Heart right ventricle (tissue), 16 donors: ENCODE data around the gene GFER. TPM values are rescaled to one million over a fixed set of nuclear protein-coding genes. Genes with fewer than 3 reads are reported as not detected.

Experiments
- ATAC-seq, 8 donors: fragments of 200-7000 bp; cut with Tn5 transposase; one replicate each; pipeline ENCODE4 v1.9.1; 2020; ENCODE audit warnings: mild to moderate bottlenecking in 8 of 8, moderate library complexity in 8 of 8, moderate number of reproducible peaks in 1 of 8
- DNase-seq, 2 donors: peaks; one replicate each; pipeline ENCODE4 v3.0.0-alpha.2; 2020
- H3K27ac ChIP-seq, 10 donors: fragments of 200-600 bp; sonication (generic) in 2 of 10; one replicate each; pipeline versions ENCODE4 v1.5.0 to v1.8.0; 2020 to 2022; ENCODE audit warnings: mild to moderate bottlenecking in 3 of 10
- H3K27me3 ChIP-seq, 7 donors: fragments of 200-600 bp; one replicate each; pipeline ENCODE4 v1.8.0; 2021 to 2022; ENCODE audit warnings: mild to moderate bottlenecking in 2 of 7
- H3K36me3 ChIP-seq, 9 donors: fragments of 200-600 bp; sonication (generic) in 1 of 9; one replicate each; pipeline versions ENCODE4 v1.5.0 to v1.8.0; 2020 to 2022; ENCODE audit warnings: mild to moderate bottlenecking in 2 of 9
- H3K4me1 ChIP-seq, 9 donors: fragments of 200-600 bp; sonication (generic) in 1 of 9; one replicate each; pipeline versions ENCODE4 v1.5.0 to v1.8.0; 2020 to 2022; ENCODE audit warnings: mild to moderate bottlenecking in 4 of 9
- H3K4me3 ChIP-seq, 10 donors: fragments of 200-600 bp; sonication (generic) in 2 of 10; one replicate each; pipeline versions ENCODE4 v1.5.0 to v1.8.0; 2020 to 2022; ENCODE audit warnings: mild to moderate bottlenecking in 7 of 10, moderate library complexity in 2 of 10
- H3K9me3 ChIP-seq, 11 donors: fragments of 200-600 bp in 10 of 11; sonication (generic) in 2 of 11; one replicate each; pipeline versions ENCODE4 v1.5.0 to v1.8.0; 2013 to 2022; ENCODE audit warnings: mild to moderate bottlenecking in 2 of 11, control low read depth in 1 of 11, moderate library complexity in 1 of 11
- CTCF ChIP-seq, 9 donors: fragments of 200-600 bp; sonication (generic) in 2 of 9; IDR thresholded peaks; one replicate each; pipeline versions ENCODE4 v1.5.0 to v1.8.0; 2021 to 2022; ENCODE audit warnings: antibody characterized with exemption in 9 of 9, mild to moderate bottlenecking in 5 of 9, moderate library complexity in 1 of 9
- WGBS, 2 donors: extraction: QIAGEN DNeasy Blood & Tissue Kit; methylation state at CpG; one replicate each; pipeline ENCODE4 v1.1.7; 2013; ENCODE audit warnings: inconsistent platforms in 1 of 2; 5-methylcytosine and 5-hydroxymethylcytosine counted together
- intact Hi-C, 10 donors: fragments of 100-400 bp; cut with DNase I; formaldehyde crosslinking; loops; one replicate each; pipeline versions ENCODE4 v1.11.1 to v1.14.2; 2022
- polyA plus RNA-seq, 2 donors: library from polyadenylated mRNA; stranded (reverse); fragments of 200-250 nt; gene quantifications; one replicate each; pipeline ENCODE4 v1.2.3, GENCODE V29; 2013
- total RNA-seq, 10 donors: library from RNA; stranded (reverse); fragmentation: NEBNext Ultra II Directional in 3 of 10; extraction: Animal tissue kit (Norgen Biotek cat#: 25700) in 3 of 10; gene quantifications; one replicate each; pipeline versions ENCODE4 v1.2.1 to v1.2.4, GENCODE V29; 2021 to 2023
- donor health status: Arrhythmogenic right ventricular cardiomyopathy.
- donor health status: ischemic (EF 13 %, LVEDD 7.1; RV severe dilation, severe dysfunction).
- donor health status: healthy with polysubstance abuse.
- donor health status: DM: no; HTN: yes; CAD: no.
- donor health status: DM: no; HTN: no; CAD: no.
- donor health status: ischemic (EF 25% LVEDD 6.9; RV normal size, moderate dysfunction).
- donor health status: ischemic (EF 25% LVEDD 5.7; RV mildly dilated, moderate dysfunction).
- donor health status: healthy.
- donor health status: DM: yes; HTN: yes; CAD: no.
- donor health status: Ischemic cardiomyopathy.
- donor health status: ischemic (EF 35%, LVEDD 5.7; RV mildly dilated, moderate dysfunction).
- donor health status: nonischemic (EF 11% LVEDD 7.7; RV severe dilation, severe dysfunction).
- donor health status: DM: yes; HTN: yes; CAD: no.
- donor health status: PGD.
- donor health status: ischemic (EF 29% LVEDD 5.4; RV normal size, mild dysfunction).
- donor health status: nonischemic (EF 23%, LVEDD 6.1; RV moderate dilation, normal function).

Gene GFER
- total and polyA plus RNA-seq, 12 donors = 14.7 to 65.6 (median 24.8) TPM

GRCh38 chr16:1981398-1981836 lies 2.6 kb upstream of the GFER start, which contains the start of gene NOXO1:
Gene NOXO1, minus strand, starts transcription at chr16:1981469. Its CDS starts 290 bp downstream, at chr16:1981179.
- no peak for TF ChIP-seq CTCF (IDR thresholded peaks at IDR 0.05)
- H3K4me1 ChIP-seq = peaks cover 11 to 43% (median 30%) of the 10 kb centered on the region in 9 donors

GRCh38 chr16:1982013-1982433 lies 2.0 kb upstream of the GFER start:
- TF ChIP-seq CTCF (IDR thresholded peaks at IDR 0.05) = no peak
- WGBS, 2 donors = 66 to 68% methylated on average over 5 of the region's 5 CpGs
- Histone ChIP-seq H3K4me1 (peaks cover 11 to 43% (median 30%) of the 10 kb centered on the region in 9 donors), H3K27ac (no peak overlapping the region), H3K27me3 (peaks cover 18 to 64% (median 49%) of the 10 kb centered on the region in 7 donors), H3K4me3 (no peak overlapping the region), H3K9me3 (no peaks in the 10 kb centered on the region), H3K36me3 (peaks cover 0 to 40% (median 29%) of the 10 kb centered on the region in 9 donors)
- no peak for ATAC-seq
- DNase-seq = no peak
- intact Hi-C loops = loop anchor here in 1 of 10 donors (10.0 kb wide), 1 partner anchor 57 kb away; no protein-coding TSS in a partner anchor

More at GRCh38 chr16:1981398-1981836, 2.6 kb upstream of the GFER start, which contains the start of gene NOXO1:
- peaks cover 18 to 66% (median 54%) of the 10 kb centered on the region in 7 donors for H3K27me3 ChIP-seq
- H3K36me3 ChIP-seq = peaks cover 1 to 40% (median 33%) of the 10 kb centered on the region in 9 donors
- 34 to 39% methylated on average over 6 of the region's 6 CpGs for WGBS, 2 donors
- no peak for DNase-seq
- no peaks in the 10 kb centered on the region for H3K9me3 ChIP-seq
- ATAC-seq = no peak
- H3K4me3 ChIP-seq = no peak within 1 kb of the TSS
- no peak within 1 kb of the TSS for H3K27ac ChIP-seq
- intact Hi-C loops = loop anchor here in 1 of 10 donors (10.0 kb wide), 1 partner anchor 57 kb away; no protein-coding TSS in a partner anchor

GRCh38 chr16:1982991-1983543 lies 926 bp upstream of the GFER start:
- no peak for DNase-seq
- Histone ChIP-seq H3K27ac (peak overlapping the region; percentile 65 to 89 (median 81)), H3K4me1 (peaks cover 11 to 43% (median 30%) of the 10 kb centered on the region in 9 donors), H3K4me3 (peak overlapping the region; percentile 55 to 98 (median 91)), H3K9me3 (no peaks in the 10 kb centered on the region), H3K27me3 (peaks cover 18 to 56% (median 43%) of the 10 kb centered on the region in 7 donors), H3K36me3 (peaks cover 0 to 33% (median 18%) of the 10 kb centered on the region in 9 donors)
- no peak for TF ChIP-seq CTCF (IDR thresholded peaks at IDR 0.05)
- intact Hi-C loops = loop anchor here in 1 of 10 donors (10.0 kb wide), 1 partner anchor 58 kb away; no protein-coding TSS in a partner anchor
- WGBS, 2 donors = 23 to 25% methylated on average over 19 of the region's 19 CpGs
- no peak for ATAC-seq

- DNase-seq (no peak), ATAC-seq (peak in 6 of 8 donors; percentile 2 to 10 (median 4))
- Histone ChIP-seq H3K36me3 (peaks cover 0 to 23% (median 12%) of the 10 kb centered on the region in 9 donors), H3K4me3 (peak overlapping the region; percentile 80 to 98 (median 91)), H3K27ac (peak overlapping the region; percentile 65 to 89 (median 81)), H3K9me3 (no peaks in the 10 kb centered on the region), H3K27me3 (peaks cover 12 to 54% (median 43%) of the 10 kb centered on the region in 7 donors), H3K4me1 (peaks cover 11 to 34% (median 28%) of the 10 kb centered on the region in 9 donors)
- no peak for TF ChIP-seq CTCF (IDR thresholded peaks at IDR 0.05)
- WGBS, 2 donors = 10 to 12% methylated on average over 58 of the region's 58 CpGs
- intact Hi-C loops = loop anchor here in 1 of 10 donors (10.0 kb wide), 1 partner anchor 60 kb away; no protein-coding TSS in a partner anchor
Observed at GRCh38 chr16:1984347-1985225, 593 bp downstream of the GFER start.
